ENCODE measurements around the gene BEST4. TPM values are rescaled to one million over a fixed set of nuclear protein-coding genes. Genes with fewer than 3 reads are reported as not detected.
A peak's percentile ranks its signal among the peaks of the same experiment; 100 is the strongest.

Gene BEST4
- polyA plus RNA-seq, 1 donor from 2014 or later = not detected

GRCh38 chr1:44777969-44778635 lies 9.9 kb downstream of the BEST4 start:
- Histone ChIP-seq H3K9me3 (ENCODE audit: low read length) (no peaks in the 10 kb centered on the region), H3K27me3 (ENCODE audit: insufficient read depth, low read depth, low read length) (no peaks in the 10 kb centered on the region), H3K79me2 (replicated peaks; ENCODE audit: insufficient read depth, low read length) (peaks cover 10% of the 10 kb centered on the region), H3K4me3 (ENCODE audit: low read length) (no peak overlapping the region), H3K4me2 (ENCODE audit: low read length) (no peak overlapping the region), H3F3A (ENCODE audit: insufficient read depth, low read length, poor library complexity, severe bottlenecking) (no peaks in the 10 kb centered on the region), H3K9me2 (ENCODE audit: insufficient read depth, low read length) (no peaks in the 10 kb centered on the region), H2AFZ (ENCODE audit: low read depth, low read length) (no peak overlapping the region), H3K27ac (ENCODE audit: low read length) (no peak overlapping the region), H3K9ac (ENCODE audit: low read length) (no peak overlapping the region), H4K20me1 (ENCODE audit: insufficient read depth) (peaks cover 2% of the 10 kb centered on the region), H3K36me3 (ENCODE audit: insufficient read depth, low read length) (no peaks in the 10 kb centered on the region)
- TF ChIP-seq EZH2 (IDR thresholded peaks at IDR 0.05; ENCODE audit: borderline replicate concordance, insufficient read depth, low read length, poor library complexity, severe bottlenecking) (no peak), CTCF (IDR thresholded peaks at IDR 0.05; ENCODE audit: poor library complexity, severe bottlenecking) (no peak), REST (IDR thresholded peaks at IDR 0.05; ENCODE audit: borderline replicate concordance) (no peak), TAF1 (IDR thresholded peaks at IDR 0.05; ENCODE audit: low read depth) (no peak), EP300 (conservative IDR thresholded peaks at IDR 0.05; ENCODE audit: poor library complexity, severe bottlenecking) (no peak), RAD21 (conservative IDR thresholded peaks at IDR 0.05) (no peak), SMC3 (conservative IDR thresholded peaks at IDR 0.05; ENCODE audit: poor library complexity) (no peak), MXI1 (conservative IDR thresholded peaks at IDR 0.05; ENCODE audit: poor library complexity, severe bottlenecking) (no peak), POLR2AphosphoS5 (IDR thresholded peaks at IDR 0.05) (no peak)

- no peaks in the 10 kb centered on the region for H3K36me3 ChIP-seq (ENCODE audit: insufficient read depth, low read length)
- H2AFZ ChIP-seq (ENCODE audit: low read depth, low read length) = no peak overlapping the region
- H3K9me3 ChIP-seq (ENCODE audit: low read length) = no peaks in the 10 kb centered on the region
- no peaks in the 10 kb centered on the region for H3K9me2 ChIP-seq (ENCODE audit: insufficient read depth, low read length)
- H3K79me2 ChIP-seq (replicated peaks; ENCODE audit: insufficient read depth, low read length) = peaks cover 10% of the 10 kb centered on the region
- no peaks in the 10 kb centered on the region for H3F3A ChIP-seq (ENCODE audit: insufficient read depth, low read length, poor library complexity, severe bottlenecking)
- peaks cover 2% of the 10 kb centered on the region for H4K20me1 ChIP-seq (ENCODE audit: insufficient read depth)
- no peak overlapping the region for H3K27ac ChIP-seq (ENCODE audit: low read length)
- H3K27me3 ChIP-seq (ENCODE audit: insufficient read depth, low read depth, low read length) = no peaks in the 10 kb centered on the region
- H3K9ac ChIP-seq (ENCODE audit: low read length) = no peak overlapping the region
- TF ChIP-seq POLR2AphosphoS5 (IDR thresholded peaks at IDR 0.05) = no peak
- no peak for TF ChIP-seq TAF1 (IDR thresholded peaks at IDR 0.05; ENCODE audit: low read depth)
- no peak for TF ChIP-seq SMC3 (conservative IDR thresholded peaks at IDR 0.05; ENCODE audit: poor library complexity)
- TF ChIP-seq RAD21 (conservative IDR thresholded peaks at IDR 0.05) = no peak
- no peak for TF ChIP-seq EZH2 (IDR thresholded peaks at IDR 0.05; ENCODE audit: borderline replicate concordance, insufficient read depth, low read length, poor library complexity, severe bottlenecking)
- no peak for TF ChIP-seq EP300 (conservative IDR thresholded peaks at IDR 0.05; ENCODE audit: poor library complexity, severe bottlenecking)
- no peak for TF ChIP-seq CTCF (IDR thresholded peaks at IDR 0.05; ENCODE audit: poor library complexity, severe bottlenecking)
- TF ChIP-seq REST (IDR thresholded peaks at IDR 0.05; ENCODE audit: borderline replicate concordance) = no peak
- peak overlapping the region; percentile 81 for H3K4me3 ChIP-seq (ENCODE audit: low read length)
- H3K4me2 ChIP-seq (ENCODE audit: low read length) = no peak overlapping the region
Observed at GRCh38 chr1:44777547-44777946, 10.4 kb downstream of the BEST4 start.

All from neural cell (in vitro differentiated cells).